Lower leg skin (tissue), 3 donors: ENCODE measurements around the gene TFAP2B.

Experiments used
- POLR2A ChIP-seq, 2 donors: fragments of 450-650 bp; IDR thresholded peaks; one replicate each; pipeline ENCODE4 v1.6.1; 2016 to 2017; ENCODE audit warnings: antibody characterized with exemption in 2 of 2, mild to moderate bottlenecking in 1 of 2, moderate library complexity in 1 of 2
- TF ChIP-seq, protein P1 (sequence below), 3 donors: fragments of 450-650 bp; IDR thresholded peaks; one replicate each; pipeline ENCODE4 v1.5.1; 2016; ENCODE audit warnings: antibody characterized with exemption in 3 of 3, mild to moderate bottlenecking in 3 of 3, moderate library complexity in 2 of 3

DNA sequence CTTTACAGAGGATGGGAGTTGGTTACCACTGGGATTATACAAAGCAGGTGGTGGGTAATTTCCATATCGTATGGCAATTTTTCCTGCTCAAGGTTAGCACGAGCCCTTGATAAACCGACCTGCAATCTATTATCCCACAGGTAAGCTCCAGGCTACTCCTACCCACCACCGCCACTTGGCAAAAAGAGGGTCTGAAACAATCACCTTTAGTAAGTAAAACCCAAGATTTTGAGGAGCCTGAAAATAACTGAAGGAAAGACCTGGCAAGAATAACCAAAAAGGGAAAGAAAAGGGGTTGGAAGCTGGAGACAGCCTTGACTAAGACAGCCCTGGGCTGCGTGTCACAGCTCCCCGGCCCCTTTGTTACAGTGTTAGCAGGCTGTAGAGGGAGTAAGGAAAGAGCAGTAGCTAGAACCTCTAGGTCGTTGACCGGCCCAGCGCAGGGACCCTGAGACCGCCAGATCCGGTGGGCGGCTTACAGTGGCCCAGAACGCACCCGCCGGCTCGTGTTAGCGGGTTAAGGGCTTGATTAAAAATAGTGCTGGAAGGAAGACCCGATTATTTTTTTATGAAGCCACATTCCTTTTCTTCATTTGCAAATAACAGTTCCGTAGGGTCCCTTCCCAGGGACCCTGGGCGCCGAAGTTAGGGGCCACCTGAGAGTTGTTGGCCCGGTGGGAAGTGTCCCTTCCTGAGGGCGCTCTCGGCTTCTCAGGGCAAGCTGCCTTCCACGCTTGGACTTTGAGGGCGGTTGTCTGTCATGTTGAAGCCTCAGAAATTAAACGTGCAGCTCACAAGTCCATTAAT, 30.5 kb downstream of the TFAP2B start:
- TF ChIP-seq, protein P1, sequence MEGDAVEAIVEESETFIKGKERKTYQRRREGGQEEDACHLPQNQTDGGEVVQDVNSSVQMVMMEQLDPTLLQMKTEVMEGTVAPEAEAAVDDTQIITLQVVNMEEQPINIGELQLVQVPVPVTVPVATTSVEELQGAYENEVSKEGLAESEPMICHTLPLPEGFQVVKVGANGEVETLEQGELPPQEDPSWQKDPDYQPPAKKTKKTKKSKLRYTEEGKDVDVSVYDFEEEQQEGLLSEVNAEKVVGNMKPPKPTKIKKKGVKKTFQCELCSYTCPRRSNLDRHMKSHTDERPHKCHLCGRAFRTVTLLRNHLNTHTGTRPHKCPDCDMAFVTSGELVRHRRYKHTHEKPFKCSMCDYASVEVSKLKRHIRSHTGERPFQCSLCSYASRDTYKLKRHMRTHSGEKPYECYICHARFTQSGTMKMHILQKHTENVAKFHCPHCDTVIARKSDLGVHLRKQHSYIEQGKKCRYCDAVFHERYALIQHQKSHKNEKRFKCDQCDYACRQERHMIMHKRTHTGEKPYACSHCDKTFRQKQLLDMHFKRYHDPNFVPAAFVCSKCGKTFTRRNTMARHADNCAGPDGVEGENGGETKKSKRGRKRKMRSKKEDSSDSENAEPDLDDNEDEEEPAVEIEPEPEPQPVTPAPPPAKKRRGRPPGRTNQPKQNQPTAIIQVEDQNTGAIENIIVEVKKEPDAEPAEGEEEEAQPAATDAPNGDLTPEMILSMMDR (IDR thresholded peaks at IDR 0.05): no peak
- TF ChIP-seq POLR2A (IDR thresholded peaks at IDR 0.05): no peak
